GM21619 (cell line): ENCODE measurements around the gene RHOXF1.
"Not testable (repeated sequence)": the region's sequence is repeated elsewhere in the genome, so short reads cannot be mapped to it uniquely, and the experiment has no call there.

Experiments used
- ATAC-seq: cut with Tn5 transposase; IDR thresholded peaks from one replicate; pipeline ENCODE4 v1.9.1; 2021; ENCODE audit not compliant: unreplicated experiment

The RHOXF1 gene

GRCh38 chrX:120087289-120088017 is 28.3 kb downstream of the RHOXF1 start:
- ATAC-seq: no peak

GRCh38 chrX:120085553-120086185 is 30.0 kb downstream of the RHOXF1 start:
- not testable (repeated sequence) for ATAC-seq

DNA sequence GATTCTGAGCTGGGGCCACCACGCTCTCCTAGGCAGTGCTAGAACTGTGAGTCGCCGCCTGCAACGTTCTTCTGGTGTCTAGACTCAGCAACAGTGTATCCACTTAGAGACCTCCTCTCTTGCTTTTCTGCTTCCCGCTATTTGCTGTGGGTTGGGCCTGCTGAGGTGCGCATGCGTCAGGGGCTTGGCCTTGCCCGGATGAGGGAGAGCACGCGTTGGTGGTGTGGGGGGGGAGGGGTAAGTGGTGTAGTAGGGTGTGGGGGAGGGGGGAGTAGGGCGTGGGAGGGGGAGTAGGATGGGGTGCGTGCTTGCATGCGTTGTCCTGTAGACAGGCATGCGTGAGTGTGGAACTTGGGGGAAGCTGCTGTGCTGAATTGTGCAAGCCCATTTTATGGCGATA is 38.1 kb downstream of the RHOXF1 start, which contains the start of gene RHOXF2B:
TSS of gene RHOXF2B (minus strand) at position 101 of the 400 bp plus-strand sequence. CDS start 138 bp downstream, outside the sequence.
- not testable (repeated sequence) for ATAC-seq

- ATAC-seq: not testable (repeated sequence)
Observed at GRCh38 chrX:120066169-120066568, 49.5 kb downstream of the RHOXF1 start.
